ENCODE results near the gene PODXL.
A peak's percentile ranks its signal among the peaks of the same experiment; 100 is the strongest.
"Not testable (repeated sequence)": the region's sequence is repeated elsewhere in the genome, so short reads cannot be mapped to it uniquely, and the experiment has no call there.

PODXL gene

GRCh38 chr7:131508754-131509486 lies 47.5 kb downstream of the PODXL start:
- DNase-seq, result no peak

- peak; percentile 82 for DNase-seq
Measured at GRCh38 chr7:131507592-131508331, 48.7 kb downstream of the PODXL start.

- DNase-seq, result no peak
Measured at GRCh38 chr7:131506597-131506996, 49.8 kb downstream of the PODXL start.

- DNase-seq, result no peak
Measured at GRCh38 chr7:131505636-131506557, 50.5 kb downstream of the PODXL start.

- not testable (repeated sequence) for DNase-seq
Measured at GRCh38 chr7:131505037-131505620, 51.3 kb downstream of the PODXL start.

- no peak for DNase-seq
Measured at GRCh38 chr7:131504157-131504899, 52.1 kb downstream of the PODXL start.

- DNase-seq, result no peak
Measured at GRCh38 chr7:131503639-131504038, 52.8 kb downstream of the PODXL start.

GRCh38 chr7:131502810-131503508 lies 53.5 kb downstream of the PODXL start:
- peak; percentile 55 for DNase-seq

- no peak for DNase-seq
Measured at GRCh38 chr7:131501930-131502685, 54.3 kb downstream of the PODXL start.

GRCh38 chr7:131501422-131501821 lies 55.0 kb downstream of the PODXL start:
- no peak for DNase-seq

GRCh38 chr7:131500357-131500756 lies 56.1 kb downstream of the PODXL start:
- no peak for DNase-seq

GRCh38 chr7:131499801-131500200 lies 56.6 kb downstream of the PODXL start:
- no peak for DNase-seq

- no peak for DNase-seq
Measured at GRCh38 chr7:131498237-131498885, 58.1 kb downstream of the PODXL start.

GRCh38 chr7:131497454-131497853 lies 59.0 kb downstream of the PODXL start:
- no peak for DNase-seq

GRCh38 chr7:131495669-131496498 lies 60.5 kb downstream of the PODXL start:
- no peak for DNase-seq

- no peak for DNase-seq
Measured at GRCh38 chr7:131494182-131494581, 62.2 kb downstream of the PODXL start.

- no peak for DNase-seq
Measured at GRCh38 chr7:131493581-131493980, 62.8 kb downstream of the PODXL start.

GRCh38 chr7:131493081-131493480 lies 63.3 kb downstream of the PODXL start:
- no peak for DNase-seq

- no peak for DNase-seq
Measured at GRCh38 chr7:131489881-131490280, 66.5 kb downstream of the PODXL start.
